SU-DHL-6 (cell line): Measurements from ENCODE around the gene ANKHD1.

Source experiments
- CTCF ChIP-seq: fragments of 200-600 bp; sonication (generic); IDR thresholded peaks from one replicate; pipeline ENCODE4 v1.5.1; 2017; ENCODE audit warnings: antibody characterized with exemption, mild to moderate bottlenecking, low read length, moderate library complexity; ENCODE audit not compliant: insufficient read depth, poor library complexity, severe bottlenecking
- EZH2phosphoT487 ChIP-seq: fragments of 200-600 bp; sonication (generic), shearing (Covaris generic); conservative IDR thresholded peaks from 2 replicates; pipeline ENCODE4 v1.6.1; 2018; ENCODE audit warnings: mild to moderate bottlenecking, antibody characterized with exemption, low read length, moderate library complexity, mixed read lengths

GRCh38 chr5:140429724-140430123 is 28.1 kb downstream of the ANKHD1 start:
- TF ChIP-seq CTCF = no peak
- TF ChIP-seq EZH2phosphoT487 = no peak
